NB4 (cell line): ENCODE data around the gene TRMT6.

Experiments
- DNase-seq: peaks from one replicate; pipeline ENCODE4 v3.0.0; 2010; ENCODE audit warnings: low read depth
- H3K4me3 ChIP-seq: one replicate; pipeline ENCODE4 v1.5.1; 2011; ENCODE audit warnings: mild to moderate bottlenecking, low read depth, low read length, moderate library complexity
- CTCF ChIP-seq: IDR thresholded peaks from one replicate; pipeline ENCODE4 v1.5.1; 2012; ENCODE audit warnings: low read depth, low read length
- MAX ChIP-seq: IDR thresholded peaks from 2 replicates; pipeline ENCODE4 v1.6.1; 2011; ENCODE audit warnings: low read depth, low read length
- MYC ChIP-seq: IDR thresholded peaks from 2 replicates; pipeline ENCODE4 v1.6.1; 2011; ENCODE audit warnings: low read depth, low read length
- POLR2A ChIP-seq: IDR thresholded peaks from 2 replicates; pipeline ENCODE4 v1.6.1; 2011; ENCODE audit warnings: mild to moderate bottlenecking; ENCODE audit not compliant: insufficient read length; ENCODE audit errors: extremely low read depth

The TRMT6 gene

GRCh38 chr20:5932796-5933195 is 17.5 kb downstream of the TRMT6 start:
- H3K4me3 ChIP-seq: no peak overlapping the region
- DNase-seq: no peak
- TF ChIP-seq CTCF (no peak), MAX (no peak), MYC (no peak), POLR2A (no peak)

GRCh38 chr20:5931411-5931810 is 18.9 kb downstream of the TRMT6 start:
- DNase-seq: no peak
- no peak for TF ChIP-seq MYC
- no peak for TF ChIP-seq POLR2A
- no peak for TF ChIP-seq MAX
- TF ChIP-seq CTCF: no peak
- no peak overlapping the region for H3K4me3 ChIP-seq

GRCh38 chr20:5928836-5929715 is 21.3 kb downstream of the TRMT6 start:
- no peak for TF ChIP-seq CTCF
- TF ChIP-seq MYC: no peak
- no peak for TF ChIP-seq MAX
- no peak for TF ChIP-seq POLR2A
- H3K4me3 ChIP-seq: no peak overlapping the region
- no peak for DNase-seq

- TF ChIP-seq CTCF: no peak
- TF ChIP-seq POLR2A: no peak
- TF ChIP-seq MAX: no peak
- TF ChIP-seq MYC: no peak
- no peak for DNase-seq
- no peak overlapping the region for H3K4me3 ChIP-seq
Observed at GRCh38 chr20:5927749-5928462, 22.4 kb downstream of the TRMT6 start.

GRCh38 chr20:5925551-5925950 is 24.8 kb downstream of the TRMT6 start:
- TF ChIP-seq CTCF (no peak), MAX (no peak), POLR2A (no peak), MYC (no peak)
- DNase-seq: no peak
- no peak overlapping the region for H3K4me3 ChIP-seq
